Natural killer cell (primary cell): ENCODE results near the gene CBFA2T3. TPM values are rescaled to one million over a fixed set of nuclear protein-coding genes. Genes with fewer than 3 reads are reported as not detected.

ENCODE experiments used
- ATAC-seq, 3 donors: fragments of 150-1000 bp in 2 of 3; fragments of 200-7000 bp in 1 of 3; cut with Tn5 transposase; 1 replicate in 1 of 3; 2 replicates in 2 of 3; pipeline ENCODE4 v1.10.0; 2021; ENCODE audit warnings: mild to moderate bottlenecking in 2 of 3, moderate library complexity in 2 of 3
- DNase-seq, 2 donors: peaks; one replicate each; pipeline versions ENCODE4 v3.0.0 to v3.0.0-alpha.2; 2013 to 2021; ENCODE audit warnings: mixed read lengths in 1 of 2
- H3K27ac ChIP-seq: one replicate; pipeline ENCODE4 v1.5.1; 2013; ENCODE audit warnings: mild to moderate bottlenecking, low read length
- H3K27me3 ChIP-seq: one replicate; pipeline ENCODE4 v1.6.1; 2013; ENCODE audit warnings: low read length; ENCODE audit not compliant: control insufficient read depth, insufficient read depth
- H3K36me3 ChIP-seq: one replicate; pipeline ENCODE4 v1.6.1; 2013; ENCODE audit warnings: low read length; ENCODE audit not compliant: control insufficient read depth, insufficient read depth
- H3K4me1 ChIP-seq: one replicate; pipeline ENCODE4 v1.6.1; 2013; ENCODE audit warnings: low read length; ENCODE audit not compliant: control insufficient read depth, insufficient read depth
- H3K4me3 ChIP-seq: one replicate; pipeline ENCODE4 v1.5.1; 2013; ENCODE audit warnings: low read length
- H3K9me3 ChIP-seq: one replicate; pipeline ENCODE4 v1.6.1; 2013; ENCODE audit warnings: low read length; ENCODE audit not compliant: control insufficient read depth, insufficient read depth
- H3K27ac Mint-ChIP-seq, 2 donors: one replicate each; pipeline ENCODE4 v1.8.0; 2022; ENCODE audit warnings: mild to moderate bottlenecking in 2 of 2, mixed read lengths in 2 of 2, moderate library complexity in 1 of 2
- H3K27me3 Mint-ChIP-seq, 2 donors: one replicate each; pipeline ENCODE4 v1.8.0; 2022; ENCODE audit warnings: low read depth in 2 of 2, mixed read lengths in 2 of 2
- H3K36me3 Mint-ChIP-seq: one replicate; pipeline ENCODE4 v1.8.0; 2022; ENCODE audit warnings: mixed read lengths
- H3K4me1 Mint-ChIP-seq, 2 donors: one replicate each; pipeline ENCODE4 v1.8.0; 2022; ENCODE audit warnings: mixed read lengths in 2 of 2
- H3K4me3 Mint-ChIP-seq: one replicate; pipeline ENCODE4 v1.8.0; 2022; ENCODE audit warnings: mild to moderate bottlenecking, moderate library complexity, mixed read lengths
- H3K9me3 Mint-ChIP-seq, 2 donors: one replicate each; pipeline ENCODE4 v1.8.0; 2022; ENCODE audit warnings: mixed read lengths in 2 of 2
- CTCF ChIP-seq: fragments of 200-600 bp; IDR thresholded peaks from one replicate; pipeline ENCODE4 v1.8.0; 2022; ENCODE audit warnings: antibody characterized with exemption
- WGBS: methylation state at CpG from one replicate; pipeline ENCODE4 v1.1.7; 2013; ENCODE audit warnings: missing lambda C conversion rate; ENCODE audit not compliant: insufficient coverage; 5-methylcytosine and 5-hydroxymethylcytosine counted together
- intact Hi-C: fragments of 100-400 bp; cut with micrococcal nuclease; formaldehyde crosslinking; loops from one replicate; pipeline ENCODE4 v1.14.2; 2022
- total RNA-seq, 4 donors: library from RNA; stranded (reverse); fragments of 120-200 nt in 1 of 4; gene quantifications; one replicate each; pipeline versions ENCODE4 v1.2.3 to v1.2.4, GENCODE V29; 2013 to 2022

The CBFA2T3 gene
- total RNA-seq, 3 donors from 2014 or later (not counting 1 experiment from before 2014, with no cell fraction given): 2.5 to 7.8 (median 4.2) TPM

GRCh38 chr16:88885693-88886280 is 91.2 kb downstream of the CBFA2T3 start:
- H3K9me3 ChIP-seq: no peaks in the 10 kb centered on the region
- H3K27ac ChIP-seq: no peak overlapping the region
- H3K4me3 ChIP-seq: no peak overlapping the region
- no peaks in the 10 kb centered on the region for H3K27me3 Mint-ChIP-seq
- H3K4me1 Mint-ChIP-seq: peaks cover 0 to 6% of the 10 kb centered on the region in 2 donors
- ATAC-seq: no peak
- no peaks in the 10 kb centered on the region for H3K36me3 ChIP-seq
- H3K27ac Mint-ChIP-seq: no peak overlapping the region
- no peaks in the 10 kb centered on the region for H3K9me3 Mint-ChIP-seq
- H3K27me3 ChIP-seq: no peaks in the 10 kb centered on the region
- peaks cover 5% of the 10 kb centered on the region for H3K4me1 ChIP-seq
- 92% methylated on average over 28 of the region's 28 CpGs for WGBS
- H3K4me3 Mint-ChIP-seq: no peak overlapping the region
- no peak for TF ChIP-seq CTCF
- DNase-seq: no peak
- H3K36me3 Mint-ChIP-seq: no peaks in the 10 kb centered on the region
- intact Hi-C loops: no loop called here

GRCh38 chr16:88884569-88885271 is 92.3 kb downstream of the CBFA2T3 start:
- H3K4me3 Mint-ChIP-seq: no peak overlapping the region
- H3K27ac ChIP-seq: no peak overlapping the region
- H3K9me3 ChIP-seq: no peaks in the 10 kb centered on the region
- peaks cover 5% of the 10 kb centered on the region for H3K4me1 ChIP-seq
- TF ChIP-seq CTCF: no peak
- H3K4me3 ChIP-seq: no peak overlapping the region
- 94% methylated on average over 39 of the region's 39 CpGs for WGBS
- ATAC-seq (no peak), DNase-seq (no peak)
- no peak overlapping the region for H3K27ac Mint-ChIP-seq
- intact Hi-C loops: no loop called here
- H3K36me3 Mint-ChIP-seq: no peaks in the 10 kb centered on the region
- H3K4me1 Mint-ChIP-seq: peaks cover 0 to 6% of the 10 kb centered on the region in 2 donors
- H3K9me3 Mint-ChIP-seq: no peaks in the 10 kb centered on the region
- no peaks in the 10 kb centered on the region for H3K36me3 ChIP-seq
- H3K27me3 Mint-ChIP-seq: no peaks in the 10 kb centered on the region
- no peaks in the 10 kb centered on the region for H3K27me3 ChIP-seq

GRCh38 chr16:88883946-88884345 is 93.1 kb downstream of the CBFA2T3 start:
- no peak for ATAC-seq
- Mint-ChIP-seq H3K4me3 (no peak overlapping the region), H3K27ac (no peak overlapping the region), H3K27me3 (no peaks in the 10 kb centered on the region), H3K36me3 (no peaks in the 10 kb centered on the region), H3K9me3 (no peaks in the 10 kb centered on the region), H3K4me1 (peaks cover 0 to 6% of the 10 kb centered on the region in 2 donors)
- no peak for TF ChIP-seq CTCF
- WGBS: 88% methylated on average over 11 of the region's 11 CpGs
- no peak for DNase-seq
- intact Hi-C loops: no loop called here
- Histone ChIP-seq H3K27ac (no peak overlapping the region), H3K9me3 (no peaks in the 10 kb centered on the region), H3K36me3 (no peaks in the 10 kb centered on the region), H3K4me3 (no peak overlapping the region), H3K4me1 (peaks cover 5% of the 10 kb centered on the region), H3K27me3 (no peaks in the 10 kb centered on the region)
